NCI-H226 (cell line): ENCODE results near the gene GNA14.
A peak's percentile ranks its signal among the peaks of the same experiment; 100 is the strongest.

Experiments
- DNase-seq: peaks from one replicate; pipeline ENCODE4 v3.0.0-alpha.2; 2015

GNA14 gene

GRCh38 chr9:77384406-77384805, 263.7 kb downstream of the GNA14 start:
- DNase-seq: peak; percentile 26

- DNase-seq: no peak
Measured at GRCh38 chr9:77375956-77376532, 272.1 kb downstream of the GNA14 start.

- DNase-seq: peak; percentile 4
Measured at GRCh38 chr9:77374266-77374665, 273.9 kb downstream of the GNA14 start.
